ENCODE data around the gene FUT2.

Gene FUT2

DNA sequence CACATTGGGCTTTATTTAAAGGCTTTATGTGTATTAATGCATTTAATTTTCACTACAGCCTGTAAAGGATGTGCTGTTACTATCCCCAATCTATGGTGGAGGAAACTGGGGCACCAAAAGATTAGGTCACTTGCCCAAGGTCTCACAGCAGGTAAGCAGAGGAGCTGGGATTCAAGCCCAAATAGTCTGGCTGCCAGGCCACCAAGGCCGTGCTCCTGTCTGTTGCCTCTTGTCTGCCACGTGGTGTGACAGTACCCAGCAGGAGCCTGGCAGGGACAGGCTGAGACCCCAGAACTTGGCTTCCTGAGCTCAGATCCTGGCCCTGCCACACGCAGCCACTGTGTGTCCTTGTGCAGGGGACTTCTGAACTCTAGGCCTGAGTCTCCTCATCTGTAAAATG lies 27.4 kb upstream of the FUT2 start:
- H2BK12ac ChIP-seq (ENCODE audit: low read length in 2 of 2): no peak overlapping the region
- H3K27ac ChIP-seq (ENCODE audit: low read length, poor library complexity, severe bottlenecking): no peak overlapping the region
- H2BK5ac ChIP-seq (ENCODE audit: low read depth, low read length, poor library complexity, severe bottlenecking): no peak overlapping the region
- H2AFZ ChIP-seq (ENCODE audit: low read depth, low read length): no peak overlapping the region
- no peak overlapping the region for H3K9ac ChIP-seq (ENCODE audit: low read length)
- no peak overlapping the region for H2AK5ac ChIP-seq (ENCODE audit: low read length, severe bottlenecking)
- H3K23ac ChIP-seq (ENCODE audit: low read length in 2 of 2): no peak overlapping the region
- H3K4ac ChIP-seq (ENCODE audit: low read depth in 1 of 2, low read length in 2 of 2): no peak overlapping the region
- H3K9me3 ChIP-seq (ENCODE audit: control insufficient read depth, low read length): no peaks in the 10 kb centered on the region
- H3K27me3 ChIP-seq (ENCODE audit: control insufficient read depth in 1 of 2, insufficient read depth in 1 of 2, low read length in 2 of 2): peaks cover 0 to 12% of the 10 kb centered on the region in 2 experiments
- H3K36me3 ChIP-seq (ENCODE audit: control insufficient read depth in 1 of 2, insufficient read depth in 2 of 2, low read depth in 1 of 2, low read length in 2 of 2): no peaks in the 10 kb centered on the region
- H3K4me3 ChIP-seq (ENCODE audit: insufficient read depth in 1 of 2, low read depth in 1 of 2, low read length in 2 of 2): no peak overlapping the region
- H2BK120ac ChIP-seq (ENCODE audit: low read depth, low read length): no peak overlapping the region
- no peaks in the 10 kb centered on the region for H3K79me1 ChIP-seq (replicated peaks; ENCODE audit: low read length, poor library complexity, severe bottlenecking)
- peaks cover 2% of the 10 kb centered on the region for H3K4me1 ChIP-seq (ENCODE audit: control insufficient read depth, insufficient read depth, low read depth, low read length)
- H4K8ac ChIP-seq (ENCODE audit: low read length): no peak overlapping the region
- H3K18ac ChIP-seq (ENCODE audit: low read depth in 1 of 2, low read length in 2 of 2): no peak overlapping the region
- no peak overlapping the region for H4K91ac ChIP-seq (ENCODE audit: low read length)
- H2BK15ac ChIP-seq (ENCODE audit: low read depth, poor library complexity, severe bottlenecking): no peak overlapping the region
- no peak overlapping the region for H3K14ac ChIP-seq (ENCODE audit: low read length in 2 of 2)
- DNase-seq: no peak
- 91% methylated on average over 3 of the region's 3 CpGs for WGBS
- H3K4me2 ChIP-seq (ENCODE audit: low read length, poor library complexity, severe bottlenecking): no peak overlapping the region

GRCh38 chr19:48668761-48669160 lies 27.0 kb upstream of the FUT2 start:
- Histone ChIP-seq H2AK5ac (ENCODE audit: low read length, severe bottlenecking) (no peak overlapping the region), H2BK5ac (ENCODE audit: low read depth, low read length, poor library complexity, severe bottlenecking) (no peak overlapping the region), H3K23ac (ENCODE audit: low read length in 2 of 2) (no peak overlapping the region), H4K91ac (ENCODE audit: low read length) (no peak overlapping the region), H2BK12ac (ENCODE audit: low read length in 2 of 2) (no peak overlapping the region), H2AFZ (ENCODE audit: low read depth, low read length) (no peak overlapping the region), H3K79me1 (replicated peaks; ENCODE audit: low read length, poor library complexity, severe bottlenecking) (no peaks in the 10 kb centered on the region), H3K4ac (ENCODE audit: low read depth in 1 of 2, low read length in 2 of 2) (no peak overlapping the region), H3K18ac (ENCODE audit: low read depth in 1 of 2, low read length in 2 of 2) (no peak overlapping the region), H3K27ac (ENCODE audit: low read length, poor library complexity, severe bottlenecking) (no peak overlapping the region), H4K8ac (ENCODE audit: low read length) (no peak overlapping the region), H3K27me3 (ENCODE audit: control insufficient read depth in 1 of 2, insufficient read depth in 1 of 2, low read length in 2 of 2) (peaks cover 0 to 16% of the 10 kb centered on the region in 2 experiments), H3K4me1 (ENCODE audit: control insufficient read depth, insufficient read depth, low read depth, low read length) (peaks cover under 1% of the 10 kb centered on the region), H3K36me3 (ENCODE audit: control insufficient read depth in 1 of 2, insufficient read depth in 2 of 2, low read depth in 1 of 2, low read length in 2 of 2) (no peaks in the 10 kb centered on the region), H3K9ac (ENCODE audit: low read length) (no peak overlapping the region), H2BK120ac (ENCODE audit: low read depth, low read length) (no peak overlapping the region), H3K4me3 (ENCODE audit: insufficient read depth in 1 of 2, low read depth in 1 of 2, low read length in 2 of 2) (no peak overlapping the region), H2BK15ac (ENCODE audit: low read depth, poor library complexity, severe bottlenecking) (no peak overlapping the region), H3K4me2 (ENCODE audit: low read length, poor library complexity, severe bottlenecking) (no peak overlapping the region), H3K14ac (ENCODE audit: low read length in 2 of 2) (no peak overlapping the region), H3K9me3 (ENCODE audit: control insufficient read depth, low read length) (no peaks in the 10 kb centered on the region)
- no peak for DNase-seq
- WGBS: 96% methylated on average over 2 of the region's 2 CpGs

GRCh38 chr19:48669903-48670668 lies 25.7 kb upstream of the FUT2 start:
- Histone ChIP-seq H3K36me3 (ENCODE audit: control insufficient read depth in 1 of 2, insufficient read depth in 2 of 2, low read depth in 1 of 2, low read length in 2 of 2) (no peaks in the 10 kb centered on the region), H2BK15ac (ENCODE audit: low read depth, poor library complexity, severe bottlenecking) (no peak overlapping the region), H2BK120ac (ENCODE audit: low read depth, low read length) (no peak overlapping the region), H3K4ac (ENCODE audit: low read depth in 1 of 2, low read length in 2 of 2) (no peak overlapping the region), H3K79me1 (replicated peaks; ENCODE audit: low read length, poor library complexity, severe bottlenecking) (no peaks in the 10 kb centered on the region), H4K91ac (ENCODE audit: low read length) (no peak overlapping the region), H3K27me3 (ENCODE audit: control insufficient read depth in 1 of 2, insufficient read depth in 1 of 2, low read length in 2 of 2) (peaks cover 0 to 18% of the 10 kb centered on the region in 2 experiments), H2BK5ac (ENCODE audit: low read depth, low read length, poor library complexity, severe bottlenecking) (no peak overlapping the region), H2AK5ac (ENCODE audit: low read length, severe bottlenecking) (no peak overlapping the region), H3K18ac (ENCODE audit: low read depth in 1 of 2, low read length in 2 of 2) (no peak overlapping the region), H2AFZ (ENCODE audit: low read depth, low read length) (no peak overlapping the region), H3K4me3 (ENCODE audit: insufficient read depth in 1 of 2, low read depth in 1 of 2, low read length in 2 of 2) (no peak overlapping the region), H3K4me2 (ENCODE audit: low read length, poor library complexity, severe bottlenecking) (no peak overlapping the region), H2BK12ac (ENCODE audit: low read length in 2 of 2) (no peak overlapping the region), H3K14ac (ENCODE audit: low read length in 2 of 2) (no peak overlapping the region), H3K9me3 (ENCODE audit: control insufficient read depth, low read length) (no peaks in the 10 kb centered on the region), H4K8ac (ENCODE audit: low read length) (no peak overlapping the region), H3K4me1 (ENCODE audit: control insufficient read depth, insufficient read depth, low read depth, low read length) (peaks cover 2% of the 10 kb centered on the region), H3K9ac (ENCODE audit: low read length) (no peak overlapping the region), H3K23ac (ENCODE audit: low read length in 2 of 2) (no peak overlapping the region), H3K27ac (ENCODE audit: low read length, poor library complexity, severe bottlenecking) (no peak overlapping the region)
- no peak for DNase-seq
- WGBS: 96% methylated on average over 25 of the region's 26 CpGs

DNA sequence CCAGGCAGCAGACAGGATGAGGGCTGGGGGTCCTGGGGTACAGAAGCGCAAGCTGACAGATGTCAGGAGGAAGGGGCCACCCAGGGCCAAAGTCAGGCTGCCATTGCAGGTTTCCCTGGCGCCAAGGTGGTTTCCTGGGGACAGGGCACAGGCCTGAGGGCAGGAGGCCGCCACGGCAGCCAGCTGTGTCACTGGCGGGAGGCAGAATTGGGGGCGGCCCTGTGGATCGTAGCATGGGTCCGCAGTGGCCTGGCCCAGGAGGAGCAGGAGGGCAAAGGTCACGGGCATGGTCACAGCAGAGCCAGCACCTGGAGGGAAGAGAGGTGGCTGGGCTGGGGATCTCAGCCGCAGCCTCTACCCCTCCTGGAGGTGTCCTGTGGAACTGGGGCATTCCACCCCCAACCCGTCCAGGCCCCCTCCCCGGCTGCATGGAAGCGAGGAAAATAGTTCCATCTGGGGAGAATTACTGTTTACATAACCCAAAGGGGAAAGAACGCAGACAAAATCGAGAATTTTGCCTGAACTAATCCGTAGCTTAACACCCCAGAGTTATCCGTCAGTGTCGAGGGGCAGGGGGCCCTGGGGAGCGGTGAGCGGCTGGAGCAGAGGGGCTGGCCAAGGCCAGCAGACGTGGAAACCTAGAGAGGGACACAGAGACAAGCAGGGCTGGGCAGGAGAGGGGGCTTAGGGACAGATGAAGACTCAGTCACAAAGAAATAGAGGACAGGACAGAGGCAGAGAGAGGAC lies 24.9 kb upstream of the FUT2 start:
- no peak overlapping the region for H3K9ac ChIP-seq (ENCODE audit: low read length)
- no peak overlapping the region for H3K14ac ChIP-seq (ENCODE audit: low read length in 2 of 2)
- no peak for DNase-seq
- H2AFZ ChIP-seq (ENCODE audit: low read depth, low read length): no peak overlapping the region
- peaks cover 6% of the 10 kb centered on the region for H3K4me1 ChIP-seq (ENCODE audit: control insufficient read depth, insufficient read depth, low read depth, low read length)
- peaks cover 0 to 16% of the 10 kb centered on the region in 2 experiments for H3K27me3 ChIP-seq (ENCODE audit: control insufficient read depth in 1 of 2, insufficient read depth in 1 of 2, low read length in 2 of 2)
- 85% methylated on average over 21 of the region's 21 CpGs for WGBS
- H3K79me1 ChIP-seq (replicated peaks; ENCODE audit: low read length, poor library complexity, severe bottlenecking): no peaks in the 10 kb centered on the region
- no peak overlapping the region for H4K91ac ChIP-seq (ENCODE audit: low read length)
- no peak overlapping the region for H2BK12ac ChIP-seq (ENCODE audit: low read length in 2 of 2)
- H2BK120ac ChIP-seq (ENCODE audit: low read depth, low read length): no peak overlapping the region
- no peak overlapping the region for H2AK5ac ChIP-seq (ENCODE audit: low read length, severe bottlenecking)
- no peak overlapping the region for H3K4me3 ChIP-seq (ENCODE audit: insufficient read depth in 1 of 2, low read depth in 1 of 2, low read length in 2 of 2)
- no peak overlapping the region for H3K27ac ChIP-seq (ENCODE audit: low read length, poor library complexity, severe bottlenecking)
- no peak overlapping the region for H3K18ac ChIP-seq (ENCODE audit: low read depth in 1 of 2, low read length in 2 of 2)
- no peak overlapping the region for H3K4ac ChIP-seq (ENCODE audit: low read depth in 1 of 2, low read length in 2 of 2)
- H3K23ac ChIP-seq (ENCODE audit: low read length in 2 of 2): no peak overlapping the region
- H3K36me3 ChIP-seq (ENCODE audit: control insufficient read depth in 1 of 2, insufficient read depth in 2 of 2, low read depth in 1 of 2, low read length in 2 of 2): no peaks in the 10 kb centered on the region
- H4K8ac ChIP-seq (ENCODE audit: low read length): no peak overlapping the region
- no peak overlapping the region for H2BK15ac ChIP-seq (ENCODE audit: low read depth, poor library complexity, severe bottlenecking)
- H3K4me2 ChIP-seq (ENCODE audit: low read length, poor library complexity, severe bottlenecking): no peak overlapping the region
- no peak overlapping the region for H2BK5ac ChIP-seq (ENCODE audit: low read depth, low read length, poor library complexity, severe bottlenecking)
- no peaks in the 10 kb centered on the region for H3K9me3 ChIP-seq (ENCODE audit: control insufficient read depth, low read length)
